SK-N-SH (cell line): ENCODE data around the gene SIGLEC1. TPM values are rescaled to one million over a fixed set of nuclear protein-coding genes. Genes with fewer than 3 reads are reported as not detected.

Experiments
- CTCF ChIA-PET: fragments of 300-600, 350-600 bp; formaldehyde crosslinking; extraction: SDS; loops from one replicate; lab custom pipeline; 2021; lab: Yijun Ruan, JAX
- POLR2A ChIA-PET: fragments of 350-600 bp; sonication (Branson Sonifier 250); formaldehyde crosslinking; extraction: SDS; loops from one replicate; lab custom pipeline; 2020; ENCODE audit warnings: antibody characterized with exemption, inconsistent platforms; lab: Yijun Ruan, JAX
- DNase-seq: peaks from one replicate; pipeline ENCODE4 v3.0.0; 2012
- H2AFZ ChIP-seq: fragments of 200-600 bp; sonication (generic); 2 replicates; pipeline ENCODE4 v1.8.1; 2016; ENCODE audit warnings: antibody characterized with exemption, mild to moderate bottlenecking, low read depth
- H3F3A ChIP-seq: fragments of 200-600 bp; sonication (generic); replicated peaks from 2 replicates; pipeline ENCODE3; 2016; ENCODE audit warnings: antibody characterized with exemption, mild to moderate bottlenecking; ENCODE audit not compliant: insufficient read depth
- H3K27ac ChIP-seq, 2 experiments: fragments of 200-500 bp in 1 of 2; fragments of 200-600 bp in 1 of 2; sonication (Bioruptor generic) in 1 of 2; sonication (generic), shearing (Covaris generic) in 1 of 2; 2 replicates each; pipeline versions ENCODE4 v1.5.1 to v1.6.1; 2014 to 2016; ENCODE audit warnings: low read depth in 2 of 2, inconsistent platforms in 1 of 2, low read length in 1 of 2, mild to moderate bottlenecking in 1 of 2, mixed read lengths in 1 of 2
- H3K27me3 ChIP-seq: fragments of 200-600 bp; sonication (generic), shearing (Covaris generic); 2 replicates; pipeline ENCODE4 v1.6.1; 2016; ENCODE audit warnings: mixed run types; ENCODE audit not compliant: insufficient read depth
- H3K36me3 ChIP-seq, 2 experiments: fragments of 200-500 bp in 1 of 2; fragments of 200-600 bp in 1 of 2; sonication (Bioruptor generic) in 1 of 2; sonication (generic) in 1 of 2; replicated peaks in 1 of 2; 2 replicates each; pipeline versions ENCODE3 to v1.5.1; 2014 to 2016; ENCODE audit warnings: low read length in 1 of 2, mild to moderate bottlenecking in 1 of 2; ENCODE audit not compliant: insufficient read depth in 2 of 2, control insufficient read depth in 1 of 2
- H3K4me1 ChIP-seq, 2 experiments: fragments of 200-500 bp in 1 of 2; fragments of 200-600 bp in 1 of 2; sonication (Bioruptor generic) in 1 of 2; sonication (generic), shearing (Covaris generic) in 1 of 2; 2 replicates each; pipeline versions ENCODE4 v1.5.1 to v1.6.1; 2014 to 2016; ENCODE audit warnings: low read depth in 1 of 2, low read length in 1 of 2, mixed run types in 1 of 2; ENCODE audit not compliant: insufficient read depth in 2 of 2, control insufficient read depth in 1 of 2
- H3K4me2 ChIP-seq: fragments of 200-600 bp; sonication (generic), shearing (Covaris generic); 2 replicates; pipeline ENCODE4 v1.6.1; 2017; ENCODE audit warnings: mixed run types
- H3K4me3 ChIP-seq, 2 experiments: fragments of 200-500 bp in 1 of 2; fragments of 200-600 bp in 1 of 2; sonication (Bioruptor generic) in 1 of 2; sonication (generic), shearing (Covaris generic) in 1 of 2; 2 replicates each; pipeline versions ENCODE4 v1.5.1 to v1.8.1; 2014 to 2016; ENCODE audit warnings: low read depth in 2 of 2, inconsistent platforms in 1 of 2, low read length in 1 of 2, mild to moderate bottlenecking in 1 of 2, mixed read lengths in 1 of 2, moderate library complexity in 1 of 2
- H3K79me2 ChIP-seq: fragments of 200-600 bp; sonication (generic); 2 replicates; pipeline ENCODE4 v1.8.1; 2017; ENCODE audit warnings: mild to moderate bottlenecking; ENCODE audit not compliant: insufficient read depth
- H3K9ac ChIP-seq: fragments of 200-600 bp; sonication (generic); 2 replicates; pipeline ENCODE4 v1.6.1; 2017; ENCODE audit warnings: mixed run types
- H3K9me2 ChIP-seq: fragments of 200-600 bp; sonication (generic); 2 replicates; pipeline ENCODE4 v1.6.1; 2017; ENCODE audit warnings: mixed run types
- H3K9me3 ChIP-seq: fragments of 200-600 bp; sonication (generic); 2 replicates; pipeline ENCODE4 v1.6.1; 2017; ENCODE audit warnings: mixed run types, mild to moderate bottlenecking, moderate library complexity
- H4K20me1 ChIP-seq: fragments of 200-600 bp; sonication (generic); 2 replicates; pipeline ENCODE4 v1.6.1; 2017; ENCODE audit warnings: mild to moderate bottlenecking, mixed run types; ENCODE audit not compliant: insufficient read depth
- EP300 ChIP-seq, 2 experiments: IDR thresholded peaks; 2 replicates each; pipeline versions ENCODE4 v1.4.0 to v1.6.1; 2012; ENCODE audit warnings: borderline replicate concordance in 1 of 2, low read depth in 1 of 2, low read length in 1 of 2
- EZH2phosphoT487 ChIP-seq: fragments of 200-600 bp; sonication (generic); IDR thresholded peaks from 2 replicates; pipeline ENCODE4 v1.6.1; 2017; ENCODE audit warnings: low read depth, mixed run types, mild to moderate bottlenecking, antibody characterized with exemption, moderate library complexity, borderline replicate concordance
- FOXJ3 ChIP-seq: sonication (generic); formaldehyde crosslinking; IDR thresholded peaks from 2 replicates; pipeline ENCODE4 v1.5.1; 2020; ENCODE audit warnings: mild to moderate bottlenecking, missing genetic modification reagents
- GABPA ChIP-seq: IDR thresholded peaks from 2 replicates; pipeline ENCODE4 v1.4.0; 2012; ENCODE audit warnings: low read depth, mild to moderate bottlenecking
- MEF2A ChIP-seq: IDR thresholded peaks from 2 replicates; pipeline ENCODE4 v1.4.0; 2012; ENCODE audit warnings: low read depth, borderline replicate concordance
- MXI1 ChIP-seq: IDR thresholded peaks from 2 replicates; pipeline ENCODE4 v1.6.1; 2012; ENCODE audit warnings: mild to moderate bottlenecking, low read depth, low read length, improper control_type of control experiment
- RFX5 ChIP-seq: IDR thresholded peaks from 2 replicates; pipeline ENCODE4 v1.6.1; 2012; ENCODE audit warnings: mild to moderate bottlenecking, improper control_type of control experiment, low read length
- SMC3 ChIP-seq: IDR thresholded peaks from 2 replicates; pipeline ENCODE4 v1.6.1; 2012; ENCODE audit warnings: low read depth, low read length, improper control_type of control experiment
- YY1 ChIP-seq: IDR thresholded peaks from 2 replicates; pipeline ENCODE4 v1.4.0; 2012; ENCODE audit warnings: low read depth, mild to moderate bottlenecking
- WGBS: methylation state at CpG from one replicate; pipeline ENCODE4 v1.1.6; 2017; ENCODE audit warnings: low lambda C conversion rate; 5-methylcytosine and 5-hydroxymethylcytosine counted together
- polyA plus RNA-seq, 3 experiments: library from polyadenylated mRNA; depleted of rRNA; stranded (reverse); fragments of >200 nt; gene quantifications; 2 replicates each; pipeline ENCODE4 v1.2.3, GENCODE V29; 2012
- TF ChIP-seq, protein P1 (sequence below): fragments of 150-350 bp; IDR thresholded peaks from 2 replicates; pipeline ENCODE4 v1.6.1; 2017; ENCODE audit warnings: antibody characterized with exemption, low read length, low read depth, borderline replicate concordance
- TF ChIP-seq, protein P2 (sequence below): IDR thresholded peaks from 2 replicates; pipeline ENCODE4; 2012
- TF ChIP-seq, protein P3 (sequence below): IDR thresholded peaks from 2 replicates; pipeline ENCODE4 v1.4.0; 2012; ENCODE audit warnings: low read depth, borderline replicate concordance

The SIGLEC1 gene
- polyA plus RNA-seq, 1 of the 3 experiments (the other 2 are of a cell fraction): not detected

DNA sequence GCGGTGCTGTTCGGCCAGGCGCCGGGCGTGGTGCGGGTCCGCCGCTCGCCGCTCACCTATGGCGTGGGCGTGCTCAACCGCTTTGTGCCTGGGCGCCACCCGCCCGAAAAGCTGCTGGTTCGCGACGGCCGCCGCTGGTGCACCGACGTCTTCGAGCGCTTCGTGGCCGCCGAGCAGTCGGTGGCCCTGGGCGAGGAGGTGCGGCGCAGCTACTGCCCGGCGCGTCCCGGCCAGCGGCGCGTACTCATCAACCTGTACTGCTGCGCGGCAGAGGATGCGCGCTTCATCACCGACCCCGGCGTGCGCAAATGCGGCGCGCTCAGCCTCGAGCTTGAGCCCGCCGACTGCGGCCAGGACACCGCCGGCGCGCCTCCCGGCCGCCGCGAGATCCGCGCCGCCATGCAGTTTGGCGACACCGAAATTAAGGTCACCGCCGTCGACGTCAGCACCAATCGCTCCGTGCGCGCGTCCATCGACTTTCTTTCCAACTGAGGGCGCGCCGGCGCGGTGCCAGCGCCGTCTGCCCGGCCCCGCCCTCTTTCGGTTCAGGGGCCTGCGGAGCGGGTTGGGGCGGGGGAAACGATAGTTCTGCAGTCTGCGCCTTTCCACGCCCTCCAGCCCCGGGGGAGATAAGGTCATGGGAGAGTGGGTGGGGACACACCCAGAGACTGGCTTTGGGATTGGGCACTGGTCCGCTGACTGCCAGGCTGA lies 39.4 kb upstream of the SIGLEC1 start:
- ChIA-PET CTCF (interaction anchor here (0.7 to 9.8 kb wide), 13 partner anchors 11 to 103 kb away, joined by 3 to 151 read pairs (median 8); partner anchors contain the start of genes ADISSP, AP5S1, GFRA4 and SPEF1), POLR2A (interaction anchor here (3.6 kb wide), 1 partner anchor 16 kb away, joined by 13 read pairs; the partner anchor contains the start of gene ADISSP)
- Histone ChIP-seq H3K79me2 (no peaks in the 10 kb centered on the region), H3K27ac (no peak overlapping the region), H3K27me3 (no peaks in the 10 kb centered on the region), H3K4me2 (no peak overlapping the region), H4K20me1 (no peaks in the 10 kb centered on the region), H3K9ac (no peak overlapping the region), H3K4me3 (no peak overlapping the region), H3K36me3 (peaks cover 4 to 10% of the 10 kb centered on the region in 2 experiments), H2AFZ (no peak overlapping the region), H3K4me1 (peaks cover 0 to 6% of the 10 kb centered on the region in 2 experiments; a peak in 1 of 4 replicates)
- DNase-seq: peak; percentile 56
- 90% methylated on average over 81 of the region's 95 CpGs for WGBS
- no peak for TF ChIP-seq RFX5
- no peak for TF ChIP-seq GABPA
- no peak for TF ChIP-seq FOXJ3 (CRISPR knock-in tag)
- no peak for TF ChIP-seq MEF2A
- TF ChIP-seq, all 33 proteins: peak for 0
- Histone ChIP-seq H3K9me3 (no peaks in the 10 kb centered on the region), H3K9me2 (no peaks in the 10 kb centered on the region), H3F3A (no peaks in the 10 kb centered on the region)

DNA sequence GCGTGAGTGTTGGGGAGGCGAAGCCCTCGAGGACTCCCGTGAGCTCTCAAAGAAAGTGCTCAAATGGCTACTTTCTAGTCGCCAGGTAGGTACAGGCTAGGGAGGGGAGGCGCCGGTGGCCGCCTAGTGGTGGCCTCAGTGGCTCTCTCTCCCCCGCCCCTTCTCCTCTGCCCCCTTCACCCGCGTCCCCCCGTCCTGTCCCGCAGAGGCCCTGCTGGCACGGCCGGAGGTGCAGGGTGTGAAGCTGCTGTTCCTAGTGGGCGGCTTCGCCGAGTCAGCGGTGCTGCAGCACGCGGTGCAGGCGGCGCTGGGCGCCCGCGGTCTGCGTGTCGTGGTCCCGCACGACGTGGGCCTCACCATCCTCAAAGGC lies 38.9 kb upstream of the SIGLEC1 start:
- Histone ChIP-seq H3K27ac (no peak overlapping the region), H3K9me2 (no peaks in the 10 kb centered on the region), H2AFZ (no peak overlapping the region), H3K4me1 (peaks cover 0 to 6% of the 10 kb centered on the region in 2 experiments; a peak in 1 of 4 replicates), H3K4me2 (no peak overlapping the region), H3K79me2 (no peaks in the 10 kb centered on the region), H3K9me3 (no peaks in the 10 kb centered on the region), H3K4me3 (no peak overlapping the region), H4K20me1 (no peaks in the 10 kb centered on the region), H3K9ac (no peak overlapping the region), H3F3A (no peaks in the 10 kb centered on the region), H3K36me3 (peaks cover 0 to 7% of the 10 kb centered on the region in 2 experiments), H3K27me3 (no peaks in the 10 kb centered on the region)
- 95% methylated on average over 31 of the region's 31 CpGs for WGBS
- CTCF ChIA-PET: interaction anchor here (0.7 to 9.8 kb wide), 11 partner anchors 11 to 104 kb away, joined by 3 to 151 read pairs (median 9); partner anchors contain the start of genes ADISSP, AP5S1, GFRA4 and SPEF1
- no peak for TF ChIP-seq FOXJ3 (CRISPR knock-in tag)
- TF ChIP-seq, protein P1, sequence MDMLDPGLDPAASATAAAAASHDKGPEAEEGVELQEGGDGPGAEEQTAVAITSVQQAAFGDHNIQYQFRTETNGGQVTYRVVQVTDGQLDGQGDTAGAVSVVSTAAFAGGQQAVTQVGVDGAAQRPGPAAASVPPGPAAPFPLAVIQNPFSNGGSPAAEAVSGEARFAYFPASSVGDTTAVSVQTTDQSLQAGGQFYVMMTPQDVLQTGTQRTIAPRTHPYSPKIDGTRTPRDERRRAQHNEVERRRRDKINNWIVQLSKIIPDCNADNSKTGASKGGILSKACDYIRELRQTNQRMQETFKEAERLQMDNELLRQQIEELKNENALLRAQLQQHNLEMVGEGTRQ: no peak
- no peak for TF ChIP-seq YY1
- no peak for TF ChIP-seq EZH2phosphoT487
- TF ChIP-seq SMC3: no peak
- TF ChIP-seq, protein P2, sequence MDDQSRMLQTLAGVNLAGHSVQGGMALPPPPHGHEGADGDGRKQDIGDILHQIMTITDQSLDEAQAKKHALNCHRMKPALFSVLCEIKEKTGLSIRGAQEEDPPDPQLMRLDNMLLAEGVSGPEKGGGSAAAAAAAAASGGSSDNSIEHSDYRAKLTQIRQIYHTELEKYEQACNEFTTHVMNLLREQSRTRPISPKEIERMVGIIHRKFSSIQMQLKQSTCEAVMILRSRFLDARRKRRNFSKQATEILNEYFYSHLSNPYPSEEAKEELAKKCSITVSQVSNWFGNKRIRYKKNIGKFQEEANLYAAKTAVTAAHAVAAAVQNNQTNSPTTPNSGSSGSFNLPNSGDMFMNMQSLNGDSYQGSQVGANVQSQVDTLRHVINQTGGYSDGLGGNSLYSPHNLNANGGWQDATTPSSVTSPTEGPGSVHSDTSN: no peak
- no peak for TF ChIP-seq EP300 (IDR thresholded peaks at IDR 0.05; ENCODE audit: borderline replicate concordance in 1 of 2, low read depth in 1 of 2, low read length in 1 of 2)
- TF ChIP-seq MXI1: no peak
- TF ChIP-seq, protein P3, sequence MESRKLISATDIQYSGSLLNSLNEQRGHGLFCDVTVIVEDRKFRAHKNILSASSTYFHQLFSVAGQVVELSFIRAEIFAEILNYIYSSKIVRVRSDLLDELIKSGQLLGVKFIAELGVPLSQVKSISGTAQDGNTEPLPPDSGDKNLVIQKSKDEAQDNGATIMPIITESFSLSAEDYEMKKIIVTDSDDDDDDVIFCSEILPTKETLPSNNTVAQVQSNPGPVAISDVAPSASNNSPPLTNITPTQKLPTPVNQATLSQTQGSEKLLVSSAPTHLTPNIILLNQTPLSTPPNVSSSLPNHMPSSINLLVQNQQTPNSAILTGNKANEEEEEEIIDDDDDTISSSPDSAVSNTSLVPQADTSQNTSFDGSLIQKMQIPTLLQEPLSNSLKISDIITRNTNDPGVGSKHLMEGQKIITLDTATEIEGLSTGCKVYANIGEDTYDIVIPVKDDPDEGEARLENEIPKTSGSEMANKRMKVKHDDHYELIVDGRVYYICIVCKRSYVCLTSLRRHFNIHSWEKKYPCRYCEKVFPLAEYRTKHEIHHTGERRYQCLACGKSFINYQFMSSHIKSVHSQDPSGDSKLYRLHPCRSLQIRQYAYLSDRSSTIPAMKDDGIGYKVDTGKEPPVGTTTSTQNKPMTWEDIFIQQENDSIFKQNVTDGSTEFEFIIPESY: no peak
- POLR2A ChIA-PET: interaction anchor here (3.6 kb wide), 1 partner anchor 17 kb away, joined by 13 read pairs; the partner anchor contains the start of gene ADISSP
- no peak for DNase-seq
